Effector CD8-positive, alpha-beta T cell (primary cell): ENCODE measurements around the gene CDKN2B-AS1.

Source experiments
- DNase-seq: peaks from one replicate; lab custom pipeline; 2025; lab: John Stamatoyannopoulos, UW

CDKN2B-AS1 gene

GRCh38 chr9:22154064-22154463 is 159.5 kb downstream of the CDKN2B-AS1 start:
- DNase-seq = no peak

GRCh38 chr9:22156586-22156985 is 162.0 kb downstream of the CDKN2B-AS1 start:
- DNase-seq = no peak

GRCh38 chr9:22157276-22157675 is 162.7 kb downstream of the CDKN2B-AS1 start:
- no peak for DNase-seq

- DNase-seq = no peak
Measured at GRCh38 chr9:22157828-22158227, 163.2 kb downstream of the CDKN2B-AS1 start.

- DNase-seq = no peak
Measured at GRCh38 chr9:22158271-22158670, 163.7 kb downstream of the CDKN2B-AS1 start.

GRCh38 chr9:22158927-22159346 is 164.3 kb downstream of the CDKN2B-AS1 start:
- no peak for DNase-seq

GRCh38 chr9:22159586-22159985 is 165.0 kb downstream of the CDKN2B-AS1 start:
- DNase-seq = no peak

- no peak for DNase-seq
Measured at GRCh38 chr9:22160221-22160620, 165.6 kb downstream of the CDKN2B-AS1 start.

- no peak for DNase-seq
Measured at GRCh38 chr9:22165144-22165543, 170.6 kb downstream of the CDKN2B-AS1 start.

- DNase-seq = no peak
Measured at GRCh38 chr9:22169243-22169642, 174.7 kb downstream of the CDKN2B-AS1 start.

- no peak for DNase-seq
Measured at GRCh38 chr9:22169727-22170503, 175.3 kb downstream of the CDKN2B-AS1 start.
